ENCODE measurements around the gene PTPRM.

- no peak for TF ChIP-seq TAF1 (IDR thresholded peaks at IDR 0.05; ENCODE audit: borderline replicate concordance, low read depth, low read length)
- no peak for TF ChIP-seq POLR2A (IDR thresholded peaks at IDR 0.05; ENCODE audit: low read depth, low read length)
- TF ChIP-seq POLR2AphosphoS5 (IDR thresholded peaks at IDR 0.05; ENCODE audit: low read depth, low read length), result no peak
Observed at GRCh38 chr18:7902399-7902839, 335.3 kb downstream of the PTPRM start.

Data from GM12892 (cell line).